Hypothalamus (tissue), 51 donors: ENCODE measurements around the gene PIGV.
A peak's percentile ranks its signal among the peaks of the same experiment; 100 is the strongest.

ENCODE experiments used
- DNase-seq, 51 donors: peaks; one replicate each; lab custom pipeline; 2025; lab: John Stamatoyannopoulos, UW

PIGV gene

DNA sequence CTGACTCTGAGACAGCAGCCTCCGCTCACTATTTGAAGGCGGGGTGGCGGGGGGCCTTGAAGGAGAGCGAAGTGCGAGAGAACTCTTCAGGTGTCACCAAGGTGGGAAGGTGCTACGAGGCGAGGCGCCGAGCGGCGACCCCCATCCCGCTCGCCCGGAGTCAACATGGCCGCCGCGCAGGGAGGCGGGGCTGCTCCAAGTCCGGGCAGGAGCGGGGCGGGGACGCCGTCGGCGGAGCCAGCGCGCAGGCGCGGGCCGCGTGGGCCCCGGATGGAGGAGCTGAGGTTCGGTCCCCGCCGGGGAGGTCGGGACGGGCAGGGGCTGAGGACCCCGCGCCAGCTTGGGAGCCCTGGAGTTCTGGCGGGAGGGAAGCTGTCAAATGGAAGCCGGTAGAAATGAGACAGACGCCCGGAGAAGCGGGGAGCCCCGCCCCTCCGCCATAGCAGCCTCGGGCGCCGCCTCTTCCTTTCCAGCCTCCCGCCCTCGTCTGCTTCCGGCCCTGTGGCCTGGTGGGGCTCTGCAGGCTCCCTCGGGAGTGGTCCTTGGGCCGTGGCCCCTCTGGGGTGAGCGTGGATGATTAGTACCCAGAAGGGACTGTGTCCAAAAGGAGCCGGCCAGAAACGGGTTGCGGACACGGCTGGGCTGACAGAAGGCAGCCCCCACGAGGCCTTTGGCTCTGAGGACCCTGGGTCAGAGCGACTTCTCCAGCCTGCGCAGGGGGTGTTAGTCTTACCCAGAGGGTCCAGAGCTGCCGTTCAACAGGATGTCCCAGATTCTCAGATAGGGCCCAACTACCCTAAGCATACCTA, at the start of gene PIGV:
Gene PIGV (plus strand): TSS at position 245 of the 809 bp plus-strand sequence. CDS start 2,866 bp downstream, outside the sequence.
- peak; percentile 53 to 98 (median 89) for DNase-seq

DNA sequence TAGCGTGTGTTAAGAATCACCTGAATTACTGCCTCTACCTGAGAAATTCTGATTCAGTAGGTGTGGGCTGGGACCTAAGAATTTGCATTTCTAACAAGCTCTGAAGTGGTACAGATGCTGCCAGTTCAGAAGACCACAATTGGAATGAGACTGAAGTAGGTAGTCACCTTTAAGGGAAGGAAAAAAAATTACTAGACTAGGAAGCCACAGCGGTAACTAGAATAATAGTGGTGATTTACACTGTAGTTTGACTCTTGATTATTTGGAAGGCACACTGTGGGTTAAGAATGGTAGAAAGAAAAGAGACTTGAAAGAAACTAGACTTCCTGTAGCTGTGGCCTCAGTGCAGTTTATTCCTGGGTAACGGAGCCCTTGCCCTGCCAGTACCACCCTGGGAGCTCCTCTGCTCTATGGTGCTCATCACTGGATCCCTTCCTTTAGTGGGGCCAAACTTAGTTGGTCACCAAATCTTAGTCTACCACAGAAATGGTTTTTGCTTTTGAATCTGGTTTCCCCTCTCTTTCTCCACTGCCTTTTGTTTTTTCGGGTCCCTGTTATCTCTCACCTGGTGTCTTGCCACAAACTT, 48.3 kb upstream of the PIGV start:
- DNase-seq = no peak

DNA sequence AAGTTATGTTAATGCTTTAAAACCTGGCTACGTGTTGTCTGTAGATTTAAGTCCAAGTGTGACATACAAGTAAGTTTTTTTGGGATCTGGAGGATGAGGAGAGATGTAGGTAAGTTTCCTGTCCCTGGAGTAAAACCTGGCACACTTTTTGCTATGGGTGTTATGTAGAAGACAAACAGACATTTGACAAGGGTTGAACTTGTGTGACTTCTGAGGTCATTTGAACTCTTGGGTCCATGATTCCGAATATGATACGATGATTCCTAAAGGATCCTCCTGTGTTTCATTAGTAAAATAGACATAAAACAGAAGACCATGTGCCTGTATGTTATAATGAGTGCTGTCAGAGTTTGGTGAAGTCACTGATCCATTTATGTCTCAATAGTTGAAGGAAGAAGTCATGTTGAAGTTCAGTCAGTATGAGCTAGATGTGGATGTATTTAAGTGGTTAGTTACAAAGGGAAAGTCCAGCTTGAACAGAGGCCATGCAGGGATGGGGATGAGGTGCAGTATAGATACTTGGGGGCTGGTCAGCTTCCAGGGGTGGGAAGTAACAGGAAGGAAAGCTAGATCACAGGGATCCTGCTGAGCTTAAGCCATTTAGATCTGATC, 47.6 kb upstream of the PIGV start:
- DNase-seq = no peak

DNA sequence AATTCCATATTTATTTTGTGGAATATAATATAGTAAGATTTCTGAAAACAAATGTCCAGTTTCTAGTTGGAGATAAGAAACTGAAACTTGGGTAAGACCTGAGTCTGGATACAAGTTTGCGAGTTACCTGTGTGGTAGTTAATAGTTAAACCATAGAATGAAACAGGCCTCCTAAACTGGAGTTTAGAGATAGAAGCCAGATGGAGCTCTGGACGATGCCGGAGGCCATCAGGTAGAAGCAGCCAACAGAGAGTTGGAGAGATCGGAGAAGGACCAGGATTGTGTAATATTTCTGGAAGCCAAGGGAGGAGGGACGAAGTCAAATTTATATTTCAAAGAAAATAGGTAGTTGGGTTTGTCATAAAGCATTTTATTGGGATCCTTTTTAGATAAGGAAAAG, 46.8 kb upstream of the PIGV start:
- DNase-seq = no peak

DNA sequence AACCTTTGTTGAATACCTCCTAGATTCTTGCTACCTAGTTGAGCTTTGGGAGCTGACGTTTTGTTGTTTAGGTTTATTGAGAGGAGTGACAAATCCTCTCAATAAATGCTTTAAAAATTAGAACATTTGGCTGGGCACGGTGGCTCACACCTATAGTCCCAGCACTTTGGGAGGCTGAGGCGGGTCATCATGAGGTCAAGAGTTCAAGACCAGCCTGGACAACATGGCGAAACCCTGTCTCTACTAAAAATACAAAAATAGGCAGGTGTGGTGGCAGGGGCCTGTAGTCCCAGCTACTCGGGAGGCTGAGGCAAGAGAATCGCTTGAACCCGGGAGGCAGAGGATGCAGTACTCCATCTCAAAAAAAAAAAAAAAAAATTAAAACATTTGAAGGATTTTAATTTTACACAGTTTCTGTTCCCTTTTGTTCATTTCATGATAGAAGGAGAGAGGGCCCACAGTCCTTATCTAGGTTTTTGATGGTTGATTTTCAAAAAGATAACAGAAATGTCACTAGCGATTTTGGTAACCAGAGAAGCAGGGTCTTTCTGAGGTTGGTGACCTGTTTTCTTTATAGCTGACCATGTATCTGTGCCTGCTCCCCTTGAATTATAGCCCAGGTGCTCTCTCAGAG, 44.2 kb upstream of the PIGV start:
- no peak for DNase-seq

DNA sequence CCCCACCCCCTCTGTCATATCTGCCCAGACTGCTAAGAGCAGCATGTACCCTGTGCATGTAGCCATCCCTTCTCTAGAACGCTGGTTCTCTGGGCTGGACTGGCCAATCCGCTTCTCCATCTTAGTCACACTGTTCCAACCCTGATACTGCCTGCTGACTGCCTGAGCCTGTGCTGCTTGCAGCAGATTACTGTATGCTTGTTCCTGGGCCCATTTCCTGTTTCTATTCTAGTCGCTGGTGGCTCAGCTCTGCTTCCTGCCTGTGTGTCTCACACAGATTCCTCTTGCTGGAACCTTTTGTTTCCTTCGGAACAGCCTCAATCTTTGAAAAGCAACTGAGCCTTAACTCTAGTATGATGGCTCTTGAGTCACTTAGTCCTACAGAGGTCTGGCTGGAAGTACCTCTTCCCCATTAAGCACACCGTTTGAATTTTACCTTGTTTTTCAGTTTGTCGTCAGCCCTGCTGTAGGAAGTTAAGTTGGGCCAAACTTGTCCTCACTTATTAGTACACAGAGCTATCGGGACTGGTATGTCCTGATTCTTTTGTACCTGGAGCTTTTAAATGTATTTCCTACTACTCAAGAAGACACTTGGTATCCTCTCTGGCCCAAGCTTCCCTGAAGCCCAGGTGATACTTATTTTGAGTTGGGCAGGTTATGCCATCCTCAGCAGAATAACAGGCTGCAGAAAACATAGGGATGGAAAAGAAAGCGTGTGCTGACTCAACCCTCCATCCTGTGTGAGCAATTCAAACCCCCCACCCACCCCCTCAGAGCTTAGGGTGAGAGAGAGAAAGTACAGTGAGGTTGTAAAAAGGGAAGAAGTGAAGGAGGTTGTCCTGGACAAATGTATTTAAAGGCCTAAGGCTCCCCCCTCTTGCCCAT, 43.4 kb upstream of the PIGV start:
- DNase-seq = peak in 44 of 51 donors; percentile 4 to 74 (median 38)

DNA sequence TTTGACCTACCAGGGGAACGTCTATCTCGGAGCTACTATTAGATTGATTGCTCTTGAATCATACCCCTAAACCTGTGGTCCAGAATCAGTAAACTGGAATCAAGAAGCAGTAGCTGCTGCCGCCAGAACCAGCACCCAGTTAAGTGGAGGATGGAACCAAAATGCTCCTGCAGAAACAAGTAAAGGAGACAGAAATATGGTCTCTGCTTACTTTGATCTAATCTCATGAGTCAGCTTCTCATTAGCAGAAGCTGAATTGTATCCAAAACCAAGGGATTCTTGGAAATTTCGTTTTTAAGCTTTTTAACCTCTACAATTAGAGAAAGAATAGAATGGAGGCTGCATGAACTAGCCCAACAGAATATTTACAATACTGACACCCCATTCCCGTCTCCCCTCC, 42.6 kb upstream of the PIGV start:
- no peak for DNase-seq

DNA sequence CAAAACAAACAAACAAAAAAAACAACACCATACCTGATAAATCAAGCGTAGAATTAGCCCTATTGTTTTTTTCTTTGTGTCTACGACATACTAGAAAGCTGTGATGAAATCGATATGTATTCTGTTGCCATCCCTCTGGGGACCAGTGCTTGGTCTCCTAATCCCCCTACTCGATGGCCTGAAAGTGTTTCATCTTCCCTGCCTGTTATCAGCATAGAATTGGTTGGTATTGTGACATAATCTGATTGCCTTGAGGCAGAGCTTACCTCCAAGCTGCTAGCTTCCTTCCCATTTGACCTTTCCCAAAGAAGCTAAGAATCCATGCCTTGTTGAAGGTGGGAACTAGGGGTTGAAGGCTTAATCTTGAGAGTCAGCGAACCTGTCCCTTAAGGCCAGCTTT, 40.7 kb upstream of the PIGV start:
- DNase-seq = no peak

DNA sequence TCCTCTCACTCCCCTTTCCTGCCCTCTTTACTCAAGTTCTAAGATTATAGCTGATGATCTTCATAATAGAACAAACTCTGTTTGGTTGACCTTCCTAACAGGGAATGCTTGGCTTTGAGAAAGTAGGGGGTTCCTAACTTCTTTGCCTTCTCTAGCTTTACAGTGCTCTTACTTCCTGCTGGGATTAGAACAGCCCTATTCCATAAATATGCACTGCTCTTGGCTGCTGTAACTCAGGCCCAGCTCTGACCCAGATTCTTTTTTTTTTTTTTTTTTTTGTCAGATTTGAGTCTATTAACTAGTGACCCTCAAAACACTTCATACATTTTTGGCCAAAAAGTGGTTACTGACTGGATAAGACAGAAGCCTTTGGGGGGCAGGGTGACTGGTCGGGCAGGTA, 39.4 kb upstream of the PIGV start:
- no peak for DNase-seq

DNA sequence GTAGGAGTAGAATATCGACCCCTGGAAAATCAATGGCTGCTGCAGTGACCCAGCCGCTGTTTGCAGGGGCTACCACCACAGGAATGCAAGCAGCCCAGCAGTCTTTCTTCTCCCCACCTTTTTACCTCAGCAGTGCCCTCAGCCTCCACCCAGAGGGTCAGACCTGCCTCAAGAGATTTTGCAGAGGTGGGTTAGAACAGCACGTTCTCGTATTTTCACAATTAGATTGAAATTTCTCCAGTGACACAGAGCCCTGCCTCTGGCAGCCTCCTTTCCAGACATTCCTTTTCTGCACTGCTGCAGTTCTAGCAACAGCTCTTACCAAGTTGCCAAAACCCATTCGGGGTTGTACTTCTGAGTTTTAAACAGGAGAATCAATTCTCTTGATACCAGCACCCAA, 38.3 kb upstream of the PIGV start:
- DNase-seq = peak in 1 of 51 donors; percentile 11

DNA sequence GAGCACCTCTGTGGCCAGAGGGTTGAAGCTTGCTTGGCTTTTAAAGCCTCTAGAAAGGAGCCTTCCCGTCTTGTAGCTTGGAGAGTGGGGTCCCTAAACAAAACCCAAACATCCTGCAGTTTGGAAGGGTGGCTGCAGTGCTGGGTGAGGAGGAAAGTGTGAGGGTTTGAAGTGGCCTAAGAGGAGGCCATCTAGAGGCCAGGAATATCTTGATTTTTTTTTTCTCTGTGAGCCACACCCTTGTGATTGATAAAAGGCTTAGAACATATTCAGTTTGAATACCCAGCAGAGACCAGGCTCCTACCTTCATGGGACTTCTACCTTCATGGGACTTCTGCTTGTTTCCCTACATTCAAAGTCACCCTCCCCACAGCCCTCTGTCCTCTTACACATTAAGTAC, 37.3 kb upstream of the PIGV start:
- no peak for DNase-seq

DNA sequence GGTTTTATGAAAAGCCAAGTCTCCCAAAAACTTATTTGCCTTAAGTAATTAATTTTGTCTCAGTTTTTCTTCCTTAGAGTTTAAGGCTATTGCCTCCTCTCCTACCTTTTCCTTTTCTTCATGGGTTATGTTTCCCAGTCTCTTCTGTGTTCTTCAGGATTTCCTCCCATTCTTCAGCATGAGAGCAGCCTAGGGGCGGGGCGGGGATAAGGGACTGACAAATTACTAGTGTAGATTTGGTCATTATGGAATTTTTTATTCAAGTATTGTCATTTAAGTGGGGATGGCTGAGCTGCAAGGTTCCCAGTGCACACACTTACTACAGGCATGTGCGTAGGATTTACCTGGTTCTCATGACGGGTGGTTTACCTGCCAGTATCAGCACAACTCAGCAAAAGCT, 35.2 kb upstream of the PIGV start:
- DNase-seq = no peak

DNA sequence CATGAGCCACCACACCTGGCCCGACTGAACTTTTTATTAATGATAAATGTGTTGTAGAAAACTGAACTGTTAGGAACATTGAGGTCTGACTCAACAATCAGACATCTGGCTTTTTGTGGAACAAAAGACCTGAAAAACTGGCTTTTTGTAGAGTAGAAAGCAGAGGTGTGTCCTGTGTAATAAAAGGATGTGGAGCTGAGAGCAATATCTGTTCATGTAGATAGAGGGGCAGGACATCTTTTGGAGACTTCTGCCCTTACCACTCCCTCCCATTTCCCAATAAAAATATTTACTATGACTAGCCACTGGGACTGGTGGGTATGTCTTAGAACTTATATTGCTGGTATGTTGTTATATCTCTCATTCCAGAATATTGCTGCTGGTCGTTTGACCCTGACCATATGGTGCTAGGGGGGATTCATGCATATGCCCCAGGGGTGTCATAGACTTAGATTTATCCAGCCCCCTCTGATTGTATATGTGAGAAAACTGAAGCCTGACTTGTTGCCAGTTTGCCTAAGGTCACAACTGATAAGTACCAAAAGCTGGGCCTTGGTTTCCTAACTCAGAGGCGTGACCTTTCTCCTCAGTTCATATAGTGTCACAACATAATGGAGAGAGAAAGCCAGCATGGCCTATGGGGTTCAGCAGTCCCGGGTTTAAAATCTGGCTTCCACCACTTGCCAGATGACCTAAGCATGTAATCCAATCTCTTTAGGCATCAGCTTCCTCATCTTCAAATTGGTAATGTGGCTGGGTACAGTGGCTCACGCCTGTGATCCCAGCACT, 33.5 kb upstream of the PIGV start:
- DNase-seq = no peak

DNA sequence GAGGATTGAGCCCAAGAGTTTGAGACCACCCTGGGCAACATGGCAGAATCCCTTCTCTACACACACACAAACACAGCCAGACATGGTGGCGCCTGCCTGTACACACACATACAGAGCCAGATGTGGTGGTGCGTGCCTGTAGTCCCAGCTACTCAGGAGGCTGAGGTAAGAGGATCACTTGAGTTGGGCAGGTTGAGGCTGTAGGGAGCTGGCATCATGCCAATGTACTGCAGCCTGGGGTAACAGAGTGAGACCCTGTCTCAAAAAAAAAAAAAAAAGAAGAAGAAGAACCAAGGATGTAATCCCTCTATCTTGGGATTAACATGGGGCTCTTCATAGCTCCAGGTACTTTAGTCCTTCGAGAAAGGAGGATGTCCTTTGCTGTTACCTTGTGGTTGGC, 29.4 kb upstream of the PIGV start:
- no peak for DNase-seq

DNA sequence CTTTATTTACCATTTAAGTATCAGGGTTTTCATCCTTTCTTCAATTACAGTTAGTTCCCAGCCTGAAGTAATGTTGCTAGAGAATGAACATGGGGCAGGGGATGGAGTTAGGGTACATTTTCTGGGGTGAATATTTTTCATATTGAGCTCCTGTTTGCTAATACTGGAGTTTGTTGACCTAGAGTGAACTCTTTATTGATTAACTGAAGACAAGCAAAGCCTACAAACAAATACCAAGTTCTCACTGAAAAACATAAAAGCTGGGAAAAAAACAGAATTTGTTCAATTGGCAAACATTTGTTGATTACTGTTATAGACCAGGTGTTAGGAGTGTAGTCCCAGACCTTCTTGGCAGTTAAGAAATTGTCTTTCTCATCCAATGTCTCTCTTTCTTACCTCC, 28.2 kb upstream of the PIGV start:
- no peak for DNase-seq

DNA sequence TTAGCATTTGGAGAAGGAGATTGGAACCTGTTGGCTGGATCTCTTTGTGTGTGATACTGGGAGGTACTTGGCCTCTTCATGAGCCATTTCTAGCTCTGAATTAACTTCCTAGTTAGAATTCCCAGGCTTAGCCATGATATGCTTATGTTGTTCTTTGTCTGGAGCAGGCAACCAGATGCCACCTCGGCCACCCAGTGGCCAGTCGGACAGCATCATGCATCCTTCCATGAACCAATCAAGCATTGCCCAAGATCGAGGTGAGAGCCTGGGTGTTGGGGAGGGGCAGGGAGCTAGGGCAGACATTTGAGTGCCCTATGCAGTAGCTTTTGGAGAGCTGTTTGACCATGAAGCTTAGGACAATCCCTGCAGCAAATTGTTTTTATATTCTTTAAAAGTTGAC, 26.5 kb upstream of the PIGV start:
- peak in 10 of 51 donors; percentile 4 to 49 (median 11) for DNase-seq

DNA sequence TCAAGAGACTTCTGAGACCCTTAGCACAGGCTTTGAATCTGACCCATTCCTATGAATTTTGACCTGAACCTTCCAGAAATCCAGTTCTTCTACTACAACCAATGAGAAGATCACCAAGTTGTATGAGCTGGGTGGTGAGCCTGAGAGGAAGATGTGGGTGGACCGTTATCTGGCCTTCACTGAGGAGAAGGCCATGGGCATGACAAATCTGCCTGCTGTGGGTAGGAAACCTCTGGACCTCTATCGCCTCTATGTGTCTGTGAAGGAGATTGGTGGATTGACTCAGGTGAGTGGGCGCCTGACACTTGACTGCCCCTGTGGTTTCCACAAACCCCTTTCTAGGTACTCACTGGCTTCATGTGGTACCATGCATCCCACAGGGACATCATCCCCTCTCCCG, 20.0 kb upstream of the PIGV start:
- DNase-seq = no peak

DNA sequence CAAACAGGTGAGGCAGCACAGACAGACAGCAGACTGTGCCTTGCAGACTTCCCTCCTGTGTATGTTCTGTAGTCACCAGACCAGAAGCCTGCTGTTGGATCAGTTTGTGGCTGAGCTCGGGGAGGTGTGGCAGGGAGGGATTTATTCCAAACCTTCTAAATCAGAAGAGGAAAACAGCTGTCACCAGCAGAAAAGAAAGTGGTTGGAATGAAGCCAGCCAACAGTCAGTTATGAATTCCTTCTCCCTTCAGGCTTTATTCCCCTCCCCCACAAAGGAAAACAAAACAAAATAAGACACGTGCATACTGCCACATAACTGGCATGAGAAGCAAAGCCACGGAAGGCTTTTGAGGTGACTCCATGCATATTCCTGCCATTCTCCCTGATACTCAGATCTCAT, 19.0 kb upstream of the PIGV start:
- DNase-seq = no peak

DNA sequence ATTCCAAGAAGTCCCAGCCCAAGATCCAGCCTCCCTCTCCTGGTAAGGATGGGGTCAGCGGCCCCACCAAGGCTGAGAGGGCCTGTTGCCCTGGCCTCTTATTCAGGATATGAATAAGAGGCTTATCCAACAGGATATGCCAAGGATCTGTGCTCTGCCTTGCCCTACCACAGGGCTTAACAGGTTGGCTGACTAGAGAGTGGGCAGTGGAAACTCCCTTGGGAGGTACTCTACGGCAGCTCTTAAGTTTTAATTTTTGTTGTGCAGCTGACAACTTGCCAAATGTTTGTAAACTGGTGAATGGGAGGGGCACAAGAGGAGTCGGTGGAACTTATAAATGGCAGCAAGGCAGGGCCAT, 16.5 kb upstream of the PIGV start:
- DNase-seq = no peak
